HCT116 (cell line): ENCODE data around the gene CSNK1E. TPM values are rescaled to one million over a fixed set of nuclear protein-coding genes. Genes with fewer than 3 reads are reported as not detected.
"Not testable (repeated sequence)": the region's sequence is repeated elsewhere in the genome, so short reads cannot be mapped to it uniquely, and the experiment has no call there.

Experiments used
- ATAC-seq: fragments of 200-7000 bp; cut with Tn5 transposase; 2 replicates; pipeline ENCODE4 v1.9.1; 2020; ENCODE audit warnings: mild to moderate bottlenecking, moderate library complexity
- Bru-seq: library from RNA; stranded (reverse); fragments of 400-500 nt; gene quantifications from one replicate; lab custom pipeline; 2021; lab: Mats Ljungman, UMichigan
- BruChase-seq, 2 experiments: library from RNA; stranded (reverse); fragments of 400-500 nt; gene quantifications; one replicate each; lab custom pipeline; 2021; lab: Mats Ljungman, UMichigan
- BruUV-seq: library from RNA; stranded (reverse); fragments of 400-500 nt; replicated peaks from 2 replicates; lab custom pipeline; 2021; lab: Mats Ljungman, UMichigan
- CTCF ChIA-PET: fragments of 300-600 bp; sonication (Branson Sonifier 250); formaldehyde crosslinking; loops from one replicate; lab custom pipeline; 2021; ENCODE audit warnings: antibody characterized with exemption; lab: Charles Lee
- POLR2A ChIA-PET: fragments of 300-600, 350-600 bp; sonication (Branson Sonifier 250); formaldehyde crosslinking; loops from one replicate; lab custom pipeline; 2021; ENCODE audit warnings: antibody characterized with exemption; lab: Charles Lee
- RAD21 ChIA-PET, 2 experiments: fragments of 300-600 bp; sonication (Branson Sonifier 250); formaldehyde crosslinking; loops; one replicate each; lab custom pipeline; 2023; ENCODE audit warnings: low total read pairs in 2 of 2; ENCODE audit not compliant: uncharacterized antibody in 2 of 2, unreplicated experiment in 2 of 2, low non-redundant PET in 1 of 2; lab: Charles Lee
- DNase-seq: peaks from one replicate; pipeline ENCODE4 v3.0.0-alpha.2; 2010; ENCODE audit warnings: low read depth, low spot score
- H2AFZ ChIP-seq: fragments of 200-600 bp; shearing (Covaris generic), sonication (generic); 2 replicates; pipeline ENCODE4 v1.6.1; 2017; ENCODE audit warnings: low read depth, mixed run types, mixed read lengths, antibody characterized with exemption, low read length; ENCODE audit not compliant: poor library complexity, severe bottlenecking
- H3K27ac ChIP-seq: 2 replicates; pipeline ENCODE4 v1.5.1; 2012; ENCODE audit warnings: low read depth, low read length
- H3K27me3 ChIP-seq: fragments of 200-600 bp; sonication (generic); 2 replicates; pipeline ENCODE4 v1.6.1; 2016; ENCODE audit warnings: mixed run types, low read length, mixed read lengths; ENCODE audit not compliant: insufficient read depth
- H3K36me3 ChIP-seq, 2 experiments: fragments of 200-500 bp in 1 of 2; fragments of 200-600 bp in 1 of 2; sonication (Bioruptor generic) in 1 of 2; sonication (generic) in 1 of 2; 2 replicates each; pipeline versions ENCODE4 v1.5.1 to v1.6.1; 2014 to 2016; ENCODE audit warnings: low read length in 2 of 2, inconsistent platforms in 1 of 2, mixed read lengths in 1 of 2, mixed run types in 1 of 2; ENCODE audit not compliant: insufficient read depth in 2 of 2, control insufficient read depth in 1 of 2
- H3K4me1 ChIP-seq, 2 experiments: fragments of 200-600 bp in 1 of 2; sonication (generic) in 1 of 2; 2 replicates each; pipeline versions ENCODE4 v1.5.1 to v1.6.1; 2012 to 2017; ENCODE audit warnings: low read length in 2 of 2, inconsistent platforms in 1 of 2, mild to moderate bottlenecking in 1 of 2, mixed read lengths in 1 of 2, mixed run types in 1 of 2, moderate library complexity in 1 of 2; ENCODE audit not compliant: insufficient read depth in 2 of 2, control insufficient read depth in 1 of 2
- H3K4me2 ChIP-seq: fragments of 200-600 bp; sonication (generic); 2 replicates; pipeline ENCODE4 v1.6.1; 2017; ENCODE audit warnings: mixed run types, low read length, mixed read lengths
- H3K4me3 ChIP-seq, 2 experiments: fragments of 200-600 bp in 1 of 2; sonication (generic) in 1 of 2; replicated peaks in 1 of 2; 2 replicates each; pipeline ENCODE4 v1.5.1; 2011 to 2016; ENCODE audit warnings: low read length in 2 of 2, control low read depth in 1 of 2, low read depth in 1 of 2, mild to moderate bottlenecking in 1 of 2, mixed read lengths in 1 of 2, mixed run types in 1 of 2
- H3K79me2 ChIP-seq: fragments of 200-600 bp; sonication (generic); 2 replicates; pipeline ENCODE4 v1.6.1; 2017; ENCODE audit warnings: mild to moderate bottlenecking, mixed run types, low read length, moderate library complexity, mixed read lengths; ENCODE audit not compliant: insufficient read depth
- H3K9ac ChIP-seq: fragments of 200-600 bp; sonication (generic); 2 replicates; pipeline ENCODE4 v1.6.1; 2016; ENCODE audit warnings: low read length, mixed read lengths
- H3K9me2 ChIP-seq: fragments of 200-600 bp; sonication (generic), shearing (Covaris generic); 2 replicates; pipeline ENCODE4 v1.6.1; 2017; ENCODE audit warnings: mixed run types, mild to moderate bottlenecking, moderate library complexity; ENCODE audit not compliant: insufficient read depth
- H3K9me3 ChIP-seq, 2 experiments: fragments of 200-500 bp in 1 of 2; fragments of 200-600 bp in 1 of 2; sonication (Bioruptor generic) in 1 of 2; sonication (generic) in 1 of 2; 2 replicates each; pipeline ENCODE4 v1.6.1; 2014 to 2017; ENCODE audit warnings: low read length in 2 of 2, mixed read lengths in 2 of 2, inconsistent platforms in 1 of 2, low read depth in 1 of 2, mild to moderate bottlenecking in 1 of 2, mixed run types in 1 of 2, moderate library complexity in 1 of 2; ENCODE audit not compliant: control insufficient read depth in 1 of 2, insufficient read depth in 1 of 2
- H4K20me1 ChIP-seq: fragments of 200-600 bp; sonication (generic), shearing (Covaris generic); 2 replicates; pipeline ENCODE4 v1.6.1; 2017; ENCODE audit warnings: mixed run types, mild to moderate bottlenecking, moderate library complexity; ENCODE audit not compliant: insufficient read depth
- MAX ChIP-seq: IDR thresholded peaks from 2 replicates; pipeline ENCODE4 v1.6.1; 2012
- SRF ChIP-seq: IDR thresholded peaks from 2 replicates; pipeline ENCODE4 v1.6.1; 2012; ENCODE audit warnings: low read depth
- TCF7L2 ChIP-seq: IDR thresholded peaks from 2 replicates; pipeline ENCODE4 v1.7.0; 2011; ENCODE audit warnings: borderline replicate concordance, inconsistent platforms; ENCODE audit not compliant: insufficient read depth, insufficient read length; ENCODE audit errors: extremely low read depth
- ZFX ChIP-seq: fragments of 450-650 bp; IDR thresholded peaks from 2 replicates; pipeline ENCODE4 v1.6.1; 2017
- intact Hi-C: fragments of 100-400 bp; cut with micrococcal nuclease; formaldehyde crosslinking; loops from 2 replicates; pipeline ENCODE4 v1.10.0; 2022
- long read RNA-seq: library from polyadenylated mRNA; unstranded; transcript quantifications from one replicate; pipeline ENCODE4 v2.0.0, GENCODE V29; 2021; ENCODE audit not compliant: unreplicated experiment
- polyA plus RNA-seq: library from polyadenylated mRNA; unstranded; fragments of >200 nt; gene quantifications from 2 replicates; pipeline ENCODE4 v1.2.1, GENCODE V29; 2012; ENCODE audit warnings: missing spikeins
- total RNA-seq: library from RNA; stranded (reverse); gene quantifications from one replicate; pipeline ENCODE4 v1.2.1, GENCODE V29; 2021; ENCODE audit not compliant: unreplicated experiment

The CSNK1E gene
- total RNA-seq (190 TPM), Bru-seq, nascent RNA (percentile 96 among the genes with signal in this experiment), BruChase-seq, experiment 1, labeled RNA remaining after a 6-hour chase (percentile 99 among the genes with signal in this experiment), BruChase-seq, experiment 2, labeled RNA remaining after a 2-hour chase (percentile 99 among the genes with signal in this experiment)
- polyA plus RNA-seq, result 148 and 171 TPM in 2 replicates
- long read RNA-seq, transcript CSNK1E-205 (8 exons, 2,127 nt), result minor isoform, 5 of 169 reads
- long read RNA-seq, transcript CSNK1E-203 (11 exons, 2,791 nt), result major isoform, 15 of 169 reads
- long read RNA-seq, partial matches to known transcripts, result 34 of 169 reads
- long read RNA-seq, other reads (novel, unspliced or antisense), result 108 of 169 reads

- H3K27ac ChIP-seq, result peak within 1 kb of the TSS; percentile 94
- intact Hi-C loops, result loop anchor here (5.0 kb wide), 1 partner anchor 100 kb away; no protein-coding TSS in a partner anchor
- no TSS peak for BruUV-seq
Measured at GRCh38 chr22:38317122-38317994, at the start of gene CSNK1E. TSS of gene CSNK1E (minus strand) at chr22:38317433. CDS start at chr22:38314157, 3,276 bp downstream.

DNA sequence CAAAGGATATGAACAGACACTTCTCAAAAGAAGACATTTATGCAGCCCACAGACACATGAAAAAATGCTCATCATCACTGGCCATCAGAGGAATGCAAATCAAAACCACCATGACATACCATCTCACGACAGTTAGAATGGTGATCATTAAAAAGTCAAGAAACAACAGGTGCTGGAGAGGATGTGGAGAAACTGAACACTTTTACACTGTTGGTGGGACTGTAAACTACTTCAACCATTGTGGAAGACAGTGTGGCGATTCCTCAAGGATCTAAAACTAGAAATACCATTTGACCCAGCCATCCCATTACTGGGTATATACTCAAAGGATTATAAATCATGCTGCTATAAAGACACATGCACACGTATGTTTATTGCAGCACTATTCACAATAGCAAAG, 48.6 kb upstream of the CSNK1E start:
- H3K79me2 ChIP-seq, H3K4me3 ChIP-seq, RAD21 ChIA-PET, H3K9ac ChIP-seq, BruUV-seq, H3K4me1 ChIP-seq, H3K9me3 ChIP-seq, H4K20me1 ChIP-seq, H2AFZ ChIP-seq, H3K36me3 ChIP-seq, POLR2A ChIA-PET, DNase-seq, H3K9me2 ChIP-seq, H3K4me2 ChIP-seq, CTCF ChIA-PET, ATAC-seq, H3K27me3 ChIP-seq, intact Hi-C loops, H3K27ac ChIP-seq: not testable (repeated sequence)

More at GRCh38 chr22:38317122-38317994, at the start of gene CSNK1E:
- H3K4me1 ChIP-seq, result peaks cover 16 to 34% of the 10 kb centered on the region in 2 experiments
- ChIA-PET CTCF (no interaction called here), RAD21 (no interaction called here), POLR2A (interaction anchor here (1.3 to 1.9 kb wide), 3 partner anchors 10 to 24 kb away, joined by 4 to 7 read pairs (median 7); no protein-coding TSS in a partner anchor)
- peak within 1 kb of the TSS; percentile 98 for H3K9ac ChIP-seq
- H3K9me2 ChIP-seq, result no peaks in the 10 kb centered on the region
- ATAC-seq (peak; percentile 54), DNase-seq (no peak)
- peaks cover 47% of the 10 kb centered on the region for H3K79me2 ChIP-seq
- peak within 1 kb of the TSS; percentile 82 for H2AFZ ChIP-seq
- no peaks in the 10 kb centered on the region for H3K27me3 ChIP-seq
- peak; percentile 72; the same call in 1 of the 2 replicates for TF ChIP-seq MAX
- peak; percentile 62; the same call in 1 of the 2 replicates for TF ChIP-seq ZFX
- TF ChIP-seq TCF7L2, result peak; percentile 58
- TF ChIP-seq SRF, result no peak
- no peaks in the 10 kb centered on the region for H3K9me3 ChIP-seq
- H4K20me1 ChIP-seq, result peaks cover 7% of the 10 kb centered on the region; the same call in 1 of the 2 replicates
- H3K4me2 ChIP-seq, result peak within 1 kb of the TSS; percentile 87
- H3K4me3 ChIP-seq, result peak within 1 kb of the TSS; percentile 72 to 78
- H3K36me3 ChIP-seq, result peaks cover 9 to 11% of the 10 kb centered on the region in 2 experiments; a peak in 3 of 4 replicates

GRCh38 chr22:38365174-38365573, 47.9 kb upstream of the CSNK1E start:
- RAD21 ChIA-PET, H2AFZ ChIP-seq, DNase-seq: not testable (repeated sequence)

More at GRCh38 chr22:38365174-38365573, 47.9 kb upstream of the CSNK1E start:
- H3K4me1 ChIP-seq, H3K9me3 ChIP-seq, H3K27me3 ChIP-seq, H3K9me2 ChIP-seq, intact Hi-C loops, H3K4me2 ChIP-seq, CTCF ChIA-PET, BruUV-seq, H4K20me1 ChIP-seq, H3K36me3 ChIP-seq, POLR2A ChIA-PET, H3K9ac ChIP-seq, H3K27ac ChIP-seq, H3K4me3 ChIP-seq, ATAC-seq, H3K79me2 ChIP-seq: not testable (repeated sequence)
